Ovary (tissue), 3 donors: ENCODE data around the gene COL4A1.

Source experiments
- CTCF ChIP-seq, 3 donors: fragments of 450-650 bp in 2 of 3; fragments of 200-600 bp in 1 of 3; IDR thresholded peaks; one replicate each; pipeline versions ENCODE4 v1.5.1 to v1.8.0; 2016 to 2022; ENCODE audit warnings: antibody characterized with exemption in 3 of 3, mild to moderate bottlenecking in 1 of 3
- EP300 ChIP-seq: sonication (generic); formaldehyde crosslinking; IDR thresholded peaks from one replicate; pipeline ENCODE4 v1.6.1; 2017; ENCODE audit warnings: antibody characterized with exemption
- POLR2A ChIP-seq: fragments of 450-650 bp; IDR thresholded peaks from one replicate; pipeline ENCODE4 v1.6.1; 2017; ENCODE audit warnings: antibody characterized with exemption, mild to moderate bottlenecking, moderate library complexity
- donor health status: DM: no; HTN: no; CAD: no.

GRCh38 chr13:110275931-110276552, 30.9 kb downstream of the COL4A1 start:
- TF ChIP-seq EP300 = no peak
- no peak for TF ChIP-seq CTCF (IDR thresholded peaks at IDR 0.05)
- no peak for TF ChIP-seq POLR2A
